T-cell (primary cell): Measurements from ENCODE around the gene C1orf185. TPM values are rescaled to one million over a fixed set of nuclear protein-coding genes. Genes with fewer than 3 reads are reported as not detected.

Source experiments
- ATAC-seq, 4 experiments: fragments of 200-7000 bp in 3 of 4; fragments of 150-1000 bp in 1 of 4; cut with Tn5 transposase; replicated peaks in 1 of 4; 1 replicate in 3 of 4; 2 replicates in 1 of 4; pipeline ENCODE4 v1.10.0; 2021; ENCODE audit warnings: moderate library complexity in 3 of 4, mild to moderate bottlenecking in 2 of 4, moderate number of reproducible peaks in 1 of 4
- CTCF ChIA-PET, 2 donors: fragments of 300-600 bp; sonication (Branson Sonifier 250); formaldehyde crosslinking; loops; one replicate each; lab custom pipeline; 2022; ENCODE audit warnings: antibody characterized with exemption in 2 of 2; lab: Charles Lee
- POLR2A ChIA-PET, 2 donors: fragments of 300-600 bp; sonication (Branson Sonifier 250); formaldehyde crosslinking; loops; one replicate each; lab custom pipeline; 2022; ENCODE audit warnings: antibody characterized with exemption in 2 of 2; lab: Charles Lee
- DNase-seq, 35 experiments: peaks; one replicate each; pipeline versions ENCODE4 v3.0.0 to v3.0.0-alpha.2; 2013 to 2023
- H3K27ac ChIP-seq: one replicate; pipeline ENCODE4 v1.5.1; 2013; ENCODE audit warnings: low read length
- H3K27me3 ChIP-seq, 2 experiments: replicated peaks in 1 of 2; 1 replicate in 1 of 2; 2 replicates in 1 of 2; pipeline versions ENCODE4 v1.6.1 to v1.7.0; 2013; ENCODE audit warnings: low read length in 1 of 2, mixed read lengths in 1 of 2; ENCODE audit not compliant: control insufficient read depth in 2 of 2, insufficient read depth in 2 of 2; ENCODE audit errors: extremely low read depth in 1 of 2
- H3K36me3 ChIP-seq, 2 donors: 1 replicate in 1 of 2; 2 replicates in 1 of 2; pipeline versions ENCODE4 v1.6.1 to v1.7.0; 2013; ENCODE audit warnings: low read length in 1 of 2; ENCODE audit not compliant: control insufficient read depth in 2 of 2, insufficient read depth in 1 of 2; ENCODE audit errors: extremely low read depth in 1 of 2
- H3K4me1 ChIP-seq, 2 experiments: 1 replicate in 1 of 2; 2 replicates in 1 of 2; pipeline versions ENCODE4 v1.6.1 to v1.7.0; 2013; ENCODE audit warnings: low read length in 2 of 2, mixed read lengths in 1 of 2; ENCODE audit not compliant: insufficient read depth in 2 of 2, control insufficient read depth in 1 of 2; ENCODE audit errors: extremely low read depth in 1 of 2
- H3K4me3 ChIP-seq, 2 donors: 1 replicate in 1 of 2; 2 replicates in 1 of 2; pipeline versions ENCODE4 v1.5.1 to v1.7.0; 2013; ENCODE audit warnings: mild to moderate bottlenecking in 2 of 2, low read length in 1 of 2, moderate library complexity in 1 of 2; ENCODE audit not compliant: control insufficient read depth in 1 of 2; ENCODE audit errors: extremely low read depth in 1 of 2
- H3K9me3 ChIP-seq: 2 replicates; pipeline ENCODE4 v1.7.0; 2013
- H3K27ac Mint-ChIP-seq, 2 donors: one replicate each; pipeline ENCODE4 v1.8.0; 2020 to 2021; ENCODE audit warnings: mild to moderate bottlenecking in 2 of 2, mixed read lengths in 2 of 2
- H3K27me3 Mint-ChIP-seq, 2 donors: one replicate each; pipeline ENCODE4 v1.8.0; 2021 to 2022; ENCODE audit warnings: mixed read lengths in 2 of 2
- H3K36me3 Mint-ChIP-seq: one replicate; pipeline ENCODE4 v1.8.0; 2021; ENCODE audit warnings: mixed read lengths
- H3K4me1 Mint-ChIP-seq, 3 donors: one replicate each; pipeline ENCODE4 v1.8.0; 2020 to 2022; ENCODE audit warnings: mixed read lengths in 3 of 3, mild to moderate bottlenecking in 1 of 3
- H3K4me3 Mint-ChIP-seq, 3 donors: one replicate each; pipeline ENCODE4 v1.8.0; 2020 to 2022; ENCODE audit warnings: mild to moderate bottlenecking in 3 of 3, mixed read lengths in 3 of 3, moderate library complexity in 3 of 3
- H3K9me3 Mint-ChIP-seq, 3 donors: one replicate each; pipeline ENCODE4 v1.8.0; 2020 to 2022; ENCODE audit warnings: mixed read lengths in 3 of 3
- WGBS: methylation state at CpG from one replicate; pipeline ENCODE4 v1.1.5; 2013; ENCODE audit warnings: missing lambda C conversion rate; ENCODE audit not compliant: insufficient coverage; 5-methylcytosine and 5-hydroxymethylcytosine counted together
- total RNA-seq, 35 experiments: library from RNA in 6 of 35; stranded (reverse) in 6 of 35; fragments of 120-200 nt in 1 of 35; gene quantifications; one replicate each; pipeline versions ENCODE4 v1.2.1 to v1.2.4 and lab custom pipeline; 2013 to 2026

Gene C1orf185
- total RNA-seq, 5 donors from 2014 or later (not counting 1 experiment from before 2014, with no cell fraction given), result not detected

DNA sequence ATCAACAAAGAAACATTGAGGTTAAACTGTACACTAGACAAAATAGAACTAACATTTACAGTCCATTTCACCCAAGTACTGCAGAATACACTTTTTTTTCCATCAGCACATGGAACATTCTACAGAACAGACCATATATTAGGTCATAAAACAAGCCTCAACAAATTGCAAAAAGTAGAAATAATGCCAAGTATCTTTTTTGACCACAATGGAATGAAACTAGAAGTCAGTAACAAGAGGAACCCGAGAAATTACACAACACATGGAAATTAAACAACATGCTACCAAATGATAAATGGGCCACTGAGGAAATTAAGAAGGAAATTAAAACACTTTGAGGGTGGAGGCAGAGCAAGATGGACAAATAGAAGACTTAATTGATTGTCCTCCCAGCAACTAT lies 8.4 kb upstream of the C1orf185 start:
- no CpG with 5 or more reads among the region's 1 CpG for WGBS
- H3K27me3 ChIP-seq, result peaks cover 0 to 20% of the 10 kb centered on the region in 2 experiments
- Mint-ChIP-seq H3K27me3 (peaks cover 48 to 52% of the 10 kb centered on the region in 2 donors), H3K9me3 (peaks cover 14 to 22% (median 15%) of the 10 kb centered on the region in 3 donors), H3K36me3 (no peaks in the 10 kb centered on the region), H3K27ac (no peak overlapping the region), H3K4me3 (no peak overlapping the region), H3K4me1 (no peaks in the 10 kb centered on the region)
- H3K4me1 ChIP-seq, result no peaks in the 10 kb centered on the region
- H3K36me3 ChIP-seq, result no peaks in the 10 kb centered on the region
- CTCF ChIA-PET, result no interaction called here
- ATAC-seq (no peak), DNase-seq (no peak)
- no peak overlapping the region for H3K4me3 ChIP-seq
- no peak overlapping the region for H3K27ac ChIP-seq
- H3K9me3 ChIP-seq, result no peaks in the 10 kb centered on the region
- POLR2A ChIA-PET, result no interaction called here

DNA sequence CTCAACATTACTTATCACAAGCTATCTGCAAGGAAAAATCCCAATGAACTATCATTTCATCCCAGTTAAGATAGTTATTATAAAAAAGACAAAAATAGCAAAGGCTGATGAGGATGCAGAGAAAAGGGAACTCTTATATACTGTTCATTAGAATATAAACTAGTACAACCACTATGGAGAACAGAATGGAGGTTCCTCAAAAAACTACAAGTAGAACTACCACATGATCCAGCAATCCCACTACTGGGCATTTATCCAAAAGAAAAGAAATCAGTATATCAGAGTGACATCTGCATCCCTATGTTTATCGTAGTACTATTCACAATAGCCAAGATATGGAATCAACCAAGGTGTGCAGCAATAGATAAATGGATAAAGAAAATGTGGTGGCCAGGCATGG lies 4.9 kb upstream of the C1orf185 start:
- WGBS, result no CpG with 5 or more reads among the region's 1 CpG
- DNase-seq, result no peak
- H3K27ac ChIP-seq, result no peak overlapping the region
- ChIA-PET CTCF (no interaction called here), POLR2A (no interaction called here)
- Mint-ChIP-seq H3K27ac (no peak overlapping the region), H3K4me1 (no peaks in the 10 kb centered on the region), H3K27me3 (peaks cover 37% of the 10 kb centered on the region in 2 donors), H3K4me3 (no peak overlapping the region), H3K36me3 (no peaks in the 10 kb centered on the region), H3K9me3 (peaks cover 12 to 15% (median 14%) of the 10 kb centered on the region in 3 donors)
- H3K9me3 ChIP-seq, result no peaks in the 10 kb centered on the region
- ATAC-seq, result no peak
- no peaks in the 10 kb centered on the region for H3K36me3 ChIP-seq
- no peak overlapping the region for H3K4me3 ChIP-seq
- no peaks in the 10 kb centered on the region for H3K4me1 ChIP-seq
- H3K27me3 ChIP-seq, result peaks cover 0 to 14% of the 10 kb centered on the region in 2 experiments

DNA sequence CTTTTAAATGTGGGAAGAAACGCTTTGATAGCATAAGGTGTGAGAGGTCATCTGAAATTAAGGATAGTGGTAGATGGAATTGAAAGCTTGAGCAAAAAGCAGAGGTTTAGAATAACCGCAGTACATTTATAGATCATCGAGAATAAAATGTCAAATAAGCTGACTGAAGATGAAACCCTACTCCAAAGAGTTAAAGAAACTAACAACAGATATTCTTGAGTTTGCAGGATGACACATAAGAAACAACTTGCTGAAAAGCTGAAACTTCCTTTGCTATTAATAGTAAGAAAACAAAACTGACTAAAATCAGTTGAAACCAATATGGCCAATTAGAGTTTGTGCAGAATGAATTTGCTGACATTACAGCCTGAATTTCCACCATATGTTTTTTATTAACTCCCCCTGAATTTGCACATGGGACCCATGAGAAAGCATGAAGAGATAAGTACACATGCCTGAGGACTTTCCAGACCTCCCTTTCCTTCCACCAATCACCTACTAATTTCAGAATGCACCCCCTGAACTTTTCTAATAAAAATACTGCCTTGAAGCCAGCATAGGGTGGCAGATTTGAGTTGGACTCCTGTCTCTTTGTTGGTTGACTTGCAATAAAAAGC lies 1.7 kb upstream of the C1orf185 start:
- Histone ChIP-seq H3K36me3 (no peaks in the 10 kb centered on the region), H3K27ac (no peak overlapping the region), H3K9me3 (no peaks in the 10 kb centered on the region), H3K4me1 (no peaks in the 10 kb centered on the region), H3K4me3 (no peak overlapping the region), H3K27me3 (peaks cover 0 to 2% of the 10 kb centered on the region in 2 experiments)
- no peak for ATAC-seq
- H3K4me1 Mint-ChIP-seq, result no peaks in the 10 kb centered on the region
- POLR2A ChIA-PET, result no interaction called here
- CTCF ChIA-PET, result interaction anchor here in 1 of 2 donors (0.7 kb wide), 1 partner anchor 171 kb away, joined by 4 read pairs; no protein-coding TSS in a partner anchor
- peaks cover 17 to 20% of the 10 kb centered on the region in 2 donors for H3K27me3 Mint-ChIP-seq
- no CpG with 5 or more reads among the region's 3 CpGs for WGBS
- DNase-seq, result no peak
- no peaks in the 10 kb centered on the region for H3K36me3 Mint-ChIP-seq
- H3K9me3 Mint-ChIP-seq, result peaks cover 9 to 11% (median 10%) of the 10 kb centered on the region in 3 donors
- H3K27ac Mint-ChIP-seq, result no peak overlapping the region
- no peak overlapping the region for H3K4me3 Mint-ChIP-seq

DNA sequence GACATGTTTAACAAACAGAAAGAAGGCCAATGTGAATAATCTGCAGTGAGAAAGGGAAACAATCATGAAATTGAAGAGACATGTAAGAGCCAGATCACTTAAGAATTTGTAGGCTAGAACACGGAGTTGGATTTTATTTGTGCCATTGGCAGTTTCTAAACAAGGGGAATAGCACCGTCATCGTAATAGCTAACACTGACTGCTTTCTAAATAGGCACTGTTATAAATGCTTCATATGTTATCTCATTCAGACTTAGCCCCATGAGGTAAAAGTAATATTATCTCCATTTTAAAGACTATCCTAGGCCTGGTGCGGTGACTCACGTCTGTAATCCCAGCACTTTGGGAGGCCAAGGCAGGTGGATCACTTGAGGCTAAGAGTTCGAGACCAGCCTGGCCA lies 12.1 kb downstream of the C1orf185 start:
- peaks cover 7 to 22% of the 10 kb centered on the region in 2 donors for H3K27me3 Mint-ChIP-seq
- Histone ChIP-seq H3K27ac (no peak overlapping the region), H3K9me3 (no peaks in the 10 kb centered on the region), H3K4me1 (no peaks in the 10 kb centered on the region), H3K27me3 (peaks cover 2 to 7% of the 10 kb centered on the region in 2 experiments), H3K36me3 (no peaks in the 10 kb centered on the region), H3K4me3 (no peak overlapping the region)
- H3K4me1 Mint-ChIP-seq, result no peaks in the 10 kb centered on the region
- no peak for ATAC-seq
- ChIA-PET CTCF (no interaction called here), POLR2A (interaction anchor here in 1 of 2 donors (0.5 kb wide), 1 partner anchor 1234 kb away, joined by 6 read pairs; no protein-coding TSS in a partner anchor)
- no peaks in the 10 kb centered on the region for H3K9me3 Mint-ChIP-seq
- no peaks in the 10 kb centered on the region for H3K36me3 Mint-ChIP-seq
- 100% methylated on average over 4 of the region's 6 CpGs for WGBS
- H3K4me3 Mint-ChIP-seq, result no peak overlapping the region
- H3K27ac Mint-ChIP-seq, result no peak overlapping the region
- DNase-seq, result no peak

DNA sequence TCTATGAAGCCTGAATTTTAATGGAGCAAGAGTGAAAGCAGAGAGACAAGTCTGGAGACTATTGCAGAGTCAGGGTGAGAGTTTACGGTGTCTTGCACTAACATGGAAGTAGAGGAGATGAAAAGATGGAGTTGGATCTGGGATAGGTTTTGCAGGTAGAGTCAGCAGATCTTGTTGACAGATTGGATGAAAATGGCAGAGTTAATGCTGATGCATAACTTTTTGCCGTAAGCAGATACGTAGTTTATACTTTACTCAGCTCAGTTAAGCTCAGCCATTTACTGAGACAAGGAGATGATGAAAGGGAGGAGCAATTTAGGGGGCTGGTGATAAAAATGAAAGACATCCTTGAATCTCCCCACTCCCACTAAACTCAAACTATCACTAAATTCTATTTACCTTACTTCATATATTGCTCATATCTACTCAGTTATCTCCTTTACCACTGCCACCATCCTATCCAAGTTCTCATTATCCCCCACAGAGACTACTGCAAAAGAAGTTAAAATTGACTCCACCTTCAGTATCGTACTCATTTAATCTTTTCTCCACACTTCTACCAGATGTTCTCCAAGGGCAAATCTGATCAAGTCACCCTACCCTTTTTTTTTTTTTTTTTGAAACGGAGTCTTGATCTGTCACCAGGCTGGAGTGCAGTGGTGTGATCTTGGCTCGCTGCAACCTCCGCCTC lies 13.8 kb downstream of the C1orf185 start:
- ChIA-PET POLR2A (interaction anchor here in 1 of 2 donors (0.6 kb wide), 1 partner anchor 327 kb away, joined by 4 read pairs; no protein-coding TSS in a partner anchor), CTCF (interaction anchor here in 1 of 2 donors (0.6 kb wide), 1 partner anchor 63 kb away, joined by 3 read pairs; no protein-coding TSS in a partner anchor)
- H3K36me3 ChIP-seq, result no peaks in the 10 kb centered on the region
- Mint-ChIP-seq H3K4me1 (no peaks in the 10 kb centered on the region), H3K4me3 (no peak overlapping the region), H3K27me3 (peaks cover 12 to 23% of the 10 kb centered on the region in 2 donors), H3K36me3 (no peaks in the 10 kb centered on the region), H3K27ac (no peak overlapping the region), H3K9me3 (no peaks in the 10 kb centered on the region)
- H3K4me1 ChIP-seq, result no peaks in the 10 kb centered on the region
- no peak overlapping the region for H3K4me3 ChIP-seq
- WGBS, result 97% methylated on average over 3 of the region's 7 CpGs
- ATAC-seq (no peak), DNase-seq (no peak)
- H3K27me3 ChIP-seq, result peaks cover 2 to 7% of the 10 kb centered on the region in 2 experiments
- H3K27ac ChIP-seq, result no peak overlapping the region
- no peaks in the 10 kb centered on the region for H3K9me3 ChIP-seq

DNA sequence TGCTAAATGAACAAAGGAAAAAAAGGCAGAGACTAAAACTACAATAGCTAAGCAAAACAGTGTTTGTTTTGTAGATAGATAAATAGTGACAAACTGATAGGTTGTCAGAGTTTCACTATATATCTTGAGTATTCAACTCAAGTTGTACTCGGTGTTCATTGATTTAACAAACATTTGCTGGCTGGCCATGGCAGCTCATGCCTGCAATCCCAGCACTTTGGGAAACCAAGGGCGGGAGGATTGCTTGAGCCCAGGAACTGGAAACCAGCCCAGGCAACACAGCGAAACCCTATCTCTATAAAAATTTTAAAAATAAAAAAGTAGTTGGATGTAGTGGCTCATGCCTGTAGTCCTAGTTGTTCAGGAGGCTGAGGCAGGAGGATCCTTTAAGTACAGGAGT lies 17.3 kb downstream of the C1orf185 start:
- WGBS, result no CpG with 5 or more reads among the region's 3 CpGs
- ChIA-PET CTCF (no interaction called here), POLR2A (no interaction called here)
- H3K27ac ChIP-seq, result no peak overlapping the region
- no peak overlapping the region for H3K27ac Mint-ChIP-seq
- ATAC-seq (no peak), DNase-seq (no peak)
- H3K9me3 Mint-ChIP-seq, result no peaks in the 10 kb centered on the region
- H3K36me3 ChIP-seq, result no peaks in the 10 kb centered on the region
- peaks cover 2 to 4% of the 10 kb centered on the region in 2 experiments for H3K27me3 ChIP-seq
- H3K9me3 ChIP-seq, result no peaks in the 10 kb centered on the region
- H3K4me1 Mint-ChIP-seq, result no peaks in the 10 kb centered on the region
- H3K4me3 Mint-ChIP-seq, result no peak overlapping the region
- no peak overlapping the region for H3K4me3 ChIP-seq
- H3K4me1 ChIP-seq, result no peaks in the 10 kb centered on the region
- no peaks in the 10 kb centered on the region for H3K36me3 Mint-ChIP-seq
- peaks cover 7 to 15% of the 10 kb centered on the region in 2 donors for H3K27me3 Mint-ChIP-seq
